NCI-H460 (cell line): Measurements from ENCODE around the gene SAMD4A. TPM values are rescaled to one million over a fixed set of nuclear protein-coding genes. Genes with fewer than 3 reads are reported as not detected.
"Not testable (repeated sequence)": the region's sequence is repeated elsewhere in the genome, so short reads cannot be mapped to it uniquely, and the experiment has no call there.

Experiments used
- DNase-seq: peaks from one replicate; pipeline ENCODE4 v3.0.0-alpha.2; 2016; ENCODE audit warnings: low read depth; ENCODE audit errors: extremely low read depth
- total RNA-seq: library from RNA; depleted of rRNA; stranded (reverse); fragments of >200 nt; shearing (Covaris generic); gene quantifications from 2 replicates; pipeline ENCODE4 v1.2.3, GENCODE V29; 2014

Gene SAMD4A
- total RNA-seq, 1 experiment from 2014 or later, result 23.4 TPM

DNA sequence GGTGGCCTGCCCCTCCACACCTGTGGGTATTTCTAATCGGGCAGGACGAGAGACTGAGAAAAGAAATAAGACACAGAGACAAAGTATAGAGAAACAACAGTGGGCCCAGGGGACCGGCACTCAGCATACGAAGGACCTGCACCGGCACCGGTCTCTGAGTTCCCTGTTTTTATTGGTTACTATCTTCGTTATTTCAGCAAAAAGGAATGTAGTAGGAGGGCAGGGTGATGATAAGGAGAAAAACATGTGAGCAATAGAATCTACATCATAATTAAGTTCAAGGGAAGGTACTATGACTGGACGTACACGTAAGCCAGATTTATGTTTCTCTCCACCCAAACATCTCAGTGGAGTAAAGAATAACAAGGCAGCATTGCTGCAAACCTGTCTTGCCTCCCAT, 185.7 kb downstream of the SAMD4A start:
- DNase-seq, result not testable (repeated sequence)

DNA sequence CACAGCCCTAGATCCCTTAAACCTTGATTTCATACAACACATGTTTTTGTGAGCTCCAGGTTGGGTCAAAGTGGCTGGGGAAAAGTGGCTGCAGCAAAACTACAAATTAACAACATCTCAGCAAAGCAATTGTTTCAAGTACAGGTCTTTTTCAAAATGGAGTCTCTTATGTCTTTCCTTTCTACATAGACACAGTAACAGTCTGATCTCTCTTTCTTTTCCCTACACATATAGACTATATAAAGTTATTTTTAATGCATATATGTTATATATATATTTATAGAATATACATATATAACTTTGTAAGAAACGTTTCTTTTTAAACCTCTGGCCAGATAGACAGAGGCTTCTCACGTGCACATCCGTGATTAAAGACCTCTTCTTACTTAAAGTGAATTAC, 186.5 kb downstream of the SAMD4A start:
- DNase-seq, result not testable (repeated sequence)

DNA sequence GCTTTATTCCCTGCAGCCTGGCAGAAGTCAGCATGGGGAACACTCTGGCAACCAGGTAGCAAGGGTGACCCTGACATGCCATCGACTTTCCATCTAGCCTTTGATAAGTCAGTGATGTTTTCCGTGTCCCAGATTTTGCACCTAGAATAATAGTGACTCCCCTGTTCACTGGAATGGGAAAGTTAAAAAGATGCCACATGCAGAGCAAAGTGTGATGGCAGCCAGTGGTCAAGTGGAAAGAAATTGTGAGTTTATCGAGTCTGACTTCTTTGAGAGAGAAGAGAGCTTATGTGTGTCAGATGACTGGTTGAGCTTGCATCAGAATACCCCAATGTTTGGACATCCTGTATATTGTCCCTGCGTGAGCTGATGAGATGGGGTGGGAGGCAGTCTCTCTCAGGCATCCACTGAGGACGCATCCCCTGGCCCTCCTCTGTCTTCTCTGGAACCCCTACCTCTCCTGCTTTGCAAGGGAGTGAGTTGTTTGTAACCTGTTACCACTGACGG, 187.2 kb downstream of the SAMD4A start:
- no peak for DNase-seq

DNA sequence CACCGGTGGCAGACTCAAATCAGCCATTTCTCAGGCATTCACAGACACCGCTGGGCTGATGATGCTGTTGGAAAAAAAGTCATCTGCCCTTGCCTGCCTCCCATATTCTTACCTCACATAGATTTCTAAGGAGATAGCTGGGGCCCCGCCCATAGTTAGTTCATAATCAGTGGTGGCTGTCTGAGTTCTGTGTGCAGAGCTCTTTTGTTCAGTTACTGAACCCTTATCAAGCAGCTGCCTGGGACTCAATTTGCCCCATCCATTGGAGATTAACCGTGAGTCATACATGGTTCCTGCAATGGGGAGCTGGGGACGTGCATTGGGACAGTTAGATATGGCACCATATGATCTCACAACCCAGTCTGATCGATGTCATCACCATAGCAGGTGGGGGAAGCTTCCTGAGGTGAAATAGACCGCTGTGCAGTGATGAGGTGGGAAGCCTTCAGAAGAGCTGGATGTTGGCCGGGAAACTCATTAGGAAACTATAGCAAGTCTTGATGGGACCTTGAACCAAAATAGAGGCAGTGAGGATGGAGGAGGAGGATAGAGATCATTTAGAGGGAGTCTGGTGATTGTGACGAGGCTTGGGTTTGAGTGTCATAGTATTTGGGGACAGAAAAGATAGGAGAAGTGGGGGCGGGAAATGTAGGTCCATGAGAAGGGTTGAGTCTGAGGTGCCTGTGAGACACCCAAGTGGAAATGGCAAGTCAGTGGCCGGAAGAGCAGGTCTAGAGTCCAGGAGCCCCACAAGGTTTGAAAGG, 187.9 kb downstream of the SAMD4A start:
- no peak for DNase-seq

DNA sequence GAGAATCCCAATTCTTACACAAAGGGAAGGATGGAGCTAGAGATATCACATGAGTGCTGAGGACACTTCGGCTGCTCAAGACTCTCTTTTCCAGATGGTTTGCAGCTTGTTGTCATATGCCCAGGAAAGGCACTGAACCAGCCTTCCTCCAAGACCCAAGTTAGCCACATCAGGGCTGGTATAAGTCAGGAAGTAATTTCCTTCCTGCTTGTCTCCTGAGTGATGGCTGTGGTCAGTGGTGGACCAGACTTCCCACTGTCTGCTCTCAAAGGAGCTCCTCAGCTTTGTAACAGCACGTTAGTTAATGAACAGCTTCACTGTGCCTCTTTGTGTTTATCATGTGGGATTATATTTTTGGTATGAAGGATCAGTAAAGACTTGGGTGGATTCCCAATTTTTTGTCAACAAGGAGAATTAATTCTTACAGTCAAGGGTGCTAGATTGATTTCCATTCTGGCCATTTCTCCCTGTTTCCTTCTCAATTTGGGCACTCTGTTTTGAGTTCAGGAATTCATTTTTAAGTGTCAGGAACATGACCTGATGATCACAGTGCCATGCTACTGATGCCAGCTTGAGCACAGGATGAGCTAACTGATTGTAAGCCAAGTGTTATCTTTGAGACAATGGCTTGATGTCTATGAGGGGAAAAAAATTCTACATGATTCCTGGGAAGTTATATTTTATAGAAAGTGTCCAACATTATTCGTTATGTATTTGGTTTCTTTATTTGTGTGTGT, 189.9 kb downstream of the SAMD4A start:
- no peak for DNase-seq

DNA sequence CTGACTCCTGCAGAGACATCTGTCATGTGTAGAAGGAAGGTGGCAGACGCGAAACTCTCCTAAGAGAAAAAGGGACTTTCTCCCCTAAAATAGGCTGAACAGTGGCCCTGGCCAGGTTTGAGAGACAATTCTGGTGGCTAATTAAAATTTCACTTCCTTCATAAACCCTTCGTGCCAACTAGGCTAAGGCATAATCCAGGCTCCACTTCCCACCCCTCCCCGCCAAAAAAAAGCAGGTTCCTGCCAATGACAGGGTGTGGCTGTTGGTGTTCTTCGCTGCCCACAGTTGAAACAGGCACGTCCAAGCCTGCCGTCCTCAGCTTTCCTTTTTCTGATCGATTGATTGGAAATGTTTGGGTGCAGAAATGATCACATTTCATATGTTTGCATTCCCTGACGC, 191.1 kb downstream of the SAMD4A start:
- no peak for DNase-seq

DNA sequence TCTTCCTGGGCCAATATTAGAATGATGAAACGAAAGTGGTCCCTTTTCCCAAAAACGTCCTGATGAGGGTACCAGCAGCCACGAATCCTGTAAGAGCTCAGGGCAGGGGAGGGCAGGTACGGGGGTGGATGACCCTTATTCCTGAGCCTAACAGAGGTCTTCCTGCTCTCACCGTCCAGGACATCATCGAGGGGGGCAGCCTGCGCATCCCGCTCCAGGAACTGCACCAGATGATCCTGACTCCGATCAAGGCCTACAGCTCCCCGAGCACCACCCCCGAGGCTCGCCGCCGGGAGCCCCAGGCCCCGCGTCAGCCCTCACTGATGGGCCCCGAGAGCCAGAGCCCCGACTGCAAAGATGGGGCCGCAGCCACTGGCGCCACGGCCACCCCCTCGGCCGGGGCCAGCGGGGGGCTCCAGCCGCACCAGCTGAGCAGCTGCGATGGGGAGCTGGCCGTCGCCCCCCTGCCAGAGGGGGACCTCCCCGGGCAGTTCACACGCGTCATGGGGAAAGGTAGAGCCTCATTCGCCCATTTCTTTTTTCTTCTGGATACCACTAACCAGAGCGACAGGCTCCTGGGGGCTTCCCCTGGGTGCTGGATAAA, 193.2 kb downstream of the SAMD4A start:
- DNase-seq, result no peak

DNA sequence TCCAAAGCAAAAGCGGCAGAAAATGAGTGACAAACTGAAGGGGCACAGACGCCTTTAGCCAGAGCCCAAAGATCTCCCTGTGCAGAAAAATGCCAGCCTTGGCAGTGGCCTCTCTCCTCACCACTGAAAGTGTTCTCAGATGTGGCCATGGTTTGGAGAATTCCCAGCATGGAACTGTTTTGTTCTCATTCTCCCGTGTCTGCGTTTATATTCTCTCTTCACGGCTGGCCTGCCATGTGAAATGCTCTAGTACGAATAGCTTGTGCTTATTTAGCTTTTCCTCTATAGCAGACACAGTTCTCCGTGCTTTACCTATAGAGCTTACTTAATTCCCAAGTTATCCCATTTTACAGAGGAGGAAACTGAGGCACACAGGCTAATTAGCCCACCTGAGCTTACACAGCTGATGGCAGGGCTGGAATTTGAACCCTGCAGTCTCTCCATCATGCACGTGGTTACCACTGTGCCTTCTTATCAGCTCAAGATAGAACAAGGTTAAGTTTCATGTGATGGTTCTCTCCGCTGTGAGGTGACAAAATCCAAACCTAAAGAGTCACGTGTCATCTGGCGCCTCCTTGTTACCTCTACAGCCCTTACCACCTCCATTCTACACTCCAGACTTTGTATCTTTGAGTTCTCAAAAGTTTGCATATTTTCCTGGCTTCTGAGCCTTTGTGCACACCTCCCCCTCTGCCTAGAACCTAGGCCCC, 194.1 kb downstream of the SAMD4A start:
- DNase-seq, result no peak

DNA sequence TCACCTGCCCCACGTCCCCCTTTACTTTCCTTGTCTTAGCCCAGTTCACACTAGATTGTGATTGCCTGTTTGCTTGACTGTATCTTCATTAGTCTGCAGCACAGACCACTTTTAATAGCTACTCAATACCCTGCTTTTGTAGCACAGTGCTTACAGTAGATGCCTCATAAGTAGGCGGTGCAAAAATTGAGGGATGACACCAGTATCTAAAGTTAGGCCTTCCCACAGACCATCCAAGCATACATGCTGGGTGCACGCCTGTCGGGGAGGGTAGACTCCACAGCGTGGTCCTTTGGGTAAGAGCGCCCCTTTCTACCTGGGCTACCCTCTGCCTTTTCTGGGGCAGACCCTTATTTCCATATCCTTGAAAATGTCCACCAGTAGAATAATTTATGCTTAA, 194.9 kb downstream of the SAMD4A start:
- no peak for DNase-seq

DNA sequence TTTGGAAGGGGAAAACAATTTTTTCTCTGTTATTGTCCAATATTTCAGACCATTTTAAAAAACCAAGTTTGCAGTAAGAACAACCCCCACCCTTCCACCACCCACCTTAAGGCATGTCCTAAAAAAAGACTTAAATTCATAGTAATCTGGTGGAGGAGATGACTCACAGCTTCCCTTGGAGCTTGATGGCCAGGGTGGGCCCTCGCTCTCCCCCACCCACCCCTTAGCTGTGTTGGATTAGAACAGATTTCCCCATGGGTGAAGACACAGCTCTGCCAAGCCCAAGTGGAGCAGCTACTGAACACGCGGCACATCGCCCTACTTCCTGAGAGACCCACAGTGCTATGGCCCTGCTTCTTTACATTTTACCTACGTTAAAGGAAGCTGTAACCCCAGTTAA, 195.4 kb downstream of the SAMD4A start:
- DNase-seq, result no peak

DNA sequence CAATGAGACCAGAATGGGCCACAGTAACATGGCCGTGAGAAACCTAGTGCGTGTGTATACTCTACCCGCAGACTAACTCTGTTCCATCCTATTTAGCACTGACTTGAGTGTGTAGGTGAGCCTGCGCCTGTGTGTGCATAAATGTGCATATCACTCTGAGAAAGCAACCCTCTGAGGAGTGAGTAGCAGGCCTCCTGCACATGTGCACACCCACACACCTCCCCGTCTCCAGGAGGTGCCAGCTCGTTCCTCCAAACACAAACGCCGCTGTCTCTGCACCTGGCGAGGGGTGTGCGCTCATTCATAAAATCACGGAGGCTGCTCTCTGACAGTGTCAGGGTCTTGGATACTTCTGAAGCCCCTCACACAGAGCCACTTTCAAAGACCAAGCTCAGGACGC, 196.8 kb downstream of the SAMD4A start:
- DNase-seq, result no peak

DNA sequence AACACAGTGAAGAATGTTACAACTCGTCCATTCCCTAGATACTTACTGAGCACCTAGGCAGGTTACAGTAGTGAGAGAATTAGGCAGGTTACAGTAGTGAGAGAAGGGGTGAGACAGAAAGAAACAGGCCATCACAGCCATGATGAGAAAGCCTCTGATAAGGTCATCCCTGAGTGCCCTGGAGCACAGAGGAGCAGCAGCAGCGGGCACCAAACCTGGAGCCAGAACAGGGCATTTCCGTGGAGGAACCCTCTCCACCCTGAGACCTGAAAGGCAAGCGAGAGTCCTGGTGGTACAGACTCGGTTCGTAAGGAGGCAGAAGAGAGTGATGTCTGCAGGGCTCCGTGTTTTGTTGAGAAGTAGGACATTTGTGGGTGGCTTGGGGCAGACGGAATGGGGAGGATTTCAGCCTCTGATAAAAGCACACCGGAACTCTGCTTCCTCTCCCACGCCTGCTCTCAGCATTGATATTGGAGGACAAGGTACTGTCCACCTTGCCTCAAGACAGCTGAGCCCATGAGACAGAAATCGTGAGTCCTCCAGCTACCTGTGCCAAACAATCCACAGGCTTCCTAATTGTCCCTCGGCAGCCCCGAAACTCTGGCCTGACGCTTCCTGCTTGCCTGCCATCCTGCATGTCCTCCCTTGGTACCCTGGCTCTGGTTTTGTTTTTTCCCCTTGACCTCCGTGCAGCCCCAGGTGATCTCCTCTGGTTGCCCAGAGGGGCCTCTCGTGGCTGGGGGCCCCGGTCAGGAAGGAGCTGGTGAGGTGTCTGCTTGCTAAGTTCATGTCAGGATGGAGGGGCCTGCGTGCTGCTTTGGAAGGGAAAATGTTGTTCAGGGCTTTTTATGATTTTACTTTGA, 199.6 kb downstream of the SAMD4A start:
- DNase-seq, result no peak

DNA sequence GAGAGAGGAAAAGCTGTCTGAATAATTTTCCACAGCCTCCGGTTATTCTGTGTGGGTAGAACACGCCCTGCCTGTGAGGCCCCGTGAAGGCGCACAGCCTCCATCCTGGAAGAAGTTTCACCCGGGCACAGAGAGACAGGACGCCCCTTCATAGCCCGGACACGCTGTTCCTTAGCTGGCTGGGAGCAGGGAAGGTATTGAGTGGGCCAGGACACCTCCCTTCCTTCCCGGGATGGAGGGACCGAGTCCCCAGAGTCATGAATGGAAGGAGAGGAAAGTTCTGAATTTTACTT, 200.2 kb downstream of the SAMD4A start:
- DNase-seq, result no peak

DNA sequence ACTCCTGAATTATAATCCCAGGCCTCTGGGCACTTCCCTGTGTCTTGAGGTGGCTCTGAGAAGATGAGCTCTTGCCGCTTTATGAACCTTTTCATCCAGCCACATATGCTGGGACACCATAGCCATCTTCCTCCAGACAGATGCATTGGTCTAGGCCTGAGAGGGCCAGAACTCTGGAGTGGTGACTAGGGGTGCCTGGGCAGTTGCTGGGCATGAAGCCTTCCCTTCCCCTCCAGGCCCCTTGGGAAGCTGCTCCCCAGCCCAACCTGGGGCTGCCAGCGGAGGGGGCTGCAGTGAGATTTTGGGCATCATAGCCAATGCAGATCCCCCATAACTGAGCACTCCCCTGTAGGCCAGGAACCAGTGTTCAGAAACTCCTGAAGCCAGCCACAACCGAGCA, 200.5 kb downstream of the SAMD4A start:
- DNase-seq, result no peak

DNA sequence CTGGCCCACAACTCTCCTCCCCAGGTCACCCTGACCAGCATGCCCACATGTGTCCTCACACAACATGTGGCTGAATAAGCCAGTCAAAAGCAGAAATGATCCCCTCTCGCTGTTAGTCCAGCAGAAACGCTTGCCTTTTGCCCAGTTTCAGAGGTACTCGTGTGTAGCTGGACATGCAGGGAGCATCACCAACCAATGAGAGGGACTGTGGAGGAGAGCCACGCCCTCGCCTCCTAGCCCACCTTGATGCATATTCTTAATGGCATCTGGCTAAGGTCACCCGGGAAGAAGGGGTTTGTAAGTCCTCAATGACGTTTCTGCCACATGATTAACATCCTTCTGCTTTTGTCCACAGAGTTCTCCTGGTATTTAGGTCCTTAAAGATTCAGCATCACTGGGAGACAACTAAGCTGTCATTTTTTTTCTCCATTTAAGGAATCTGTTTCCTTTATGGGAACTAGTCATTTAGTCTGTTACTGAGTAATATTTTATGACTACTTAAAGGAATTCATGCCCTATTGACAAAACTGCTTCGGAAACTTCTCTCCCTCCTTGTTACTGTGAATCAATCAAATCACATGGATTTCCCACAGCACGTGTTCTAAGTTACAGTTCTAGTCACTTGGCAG, 201.7 kb downstream of the SAMD4A start:
- DNase-seq, result no peak

DNA sequence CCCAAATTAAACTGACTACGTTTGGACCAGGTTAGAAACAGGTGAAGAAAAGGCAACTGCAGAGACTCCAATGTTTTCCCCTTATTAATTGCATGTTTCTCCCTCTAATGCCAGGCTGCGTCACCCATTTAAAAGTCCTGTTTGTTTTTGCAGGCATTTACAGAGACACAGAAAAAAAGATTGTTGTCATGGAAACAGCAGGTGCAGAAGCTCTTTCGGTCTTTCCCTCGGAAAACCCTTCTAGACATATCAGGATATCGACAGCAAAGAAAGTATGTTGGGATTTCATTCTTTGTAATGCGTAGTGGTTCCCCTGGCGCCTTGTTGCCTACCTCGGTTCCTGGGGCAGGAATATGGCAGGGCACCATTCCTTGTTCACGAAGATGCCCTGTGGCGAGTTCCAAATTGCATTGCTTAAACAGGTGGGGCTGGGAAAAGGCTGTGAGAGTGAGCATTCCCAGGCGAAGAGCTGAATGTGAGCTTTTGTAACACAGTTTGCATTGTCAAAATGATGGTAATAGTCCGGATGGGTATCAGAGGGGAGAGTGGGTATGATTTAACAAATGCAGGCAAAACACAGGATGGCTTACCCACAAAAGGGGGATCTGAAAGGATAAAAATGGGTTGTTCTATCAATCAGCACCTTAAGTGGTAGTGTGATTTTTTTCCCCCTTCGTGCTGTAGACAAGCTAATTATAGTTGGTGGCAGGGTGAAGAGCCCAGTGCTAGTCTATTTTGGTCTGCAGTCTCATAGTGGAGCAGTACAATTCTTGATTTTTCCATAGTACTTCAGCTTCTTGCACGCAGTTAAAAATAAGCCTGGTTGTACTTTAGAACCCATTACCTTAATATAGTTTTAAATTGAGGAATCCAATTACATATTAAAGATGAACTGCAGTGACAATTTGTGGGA, 203.3 kb downstream of the SAMD4A start:
- no peak for DNase-seq

DNA sequence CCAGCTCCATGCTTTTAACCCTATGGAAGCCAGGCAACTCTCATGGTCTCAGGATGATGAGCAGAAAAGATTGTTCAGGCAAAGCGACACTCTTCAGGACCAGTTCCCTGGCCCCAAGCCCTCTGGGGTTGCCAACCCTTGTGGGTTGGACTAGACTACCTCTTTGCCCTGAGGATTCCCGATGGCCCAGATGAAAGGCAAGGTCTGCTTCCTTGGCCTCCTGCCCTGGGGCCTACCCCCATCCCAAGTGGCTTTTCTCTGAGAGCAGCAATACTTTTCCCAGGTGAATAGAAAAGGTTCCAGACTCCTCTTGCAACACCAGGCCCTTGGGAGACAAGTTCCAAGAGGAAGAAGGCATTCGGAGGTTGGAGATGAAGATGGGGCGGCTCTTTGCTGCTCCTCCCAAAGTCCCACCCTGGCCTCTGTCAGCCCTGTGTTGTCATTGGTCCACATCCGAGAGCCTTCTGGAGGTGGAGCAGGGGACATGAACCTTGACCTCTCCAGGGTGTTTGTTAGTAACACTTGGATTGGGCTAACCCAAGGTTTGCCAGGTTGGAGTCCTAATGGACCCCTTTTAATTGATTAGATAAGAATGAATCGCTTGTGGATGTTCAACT, 204.6 kb downstream of the SAMD4A start:
- no peak for DNase-seq

DNA sequence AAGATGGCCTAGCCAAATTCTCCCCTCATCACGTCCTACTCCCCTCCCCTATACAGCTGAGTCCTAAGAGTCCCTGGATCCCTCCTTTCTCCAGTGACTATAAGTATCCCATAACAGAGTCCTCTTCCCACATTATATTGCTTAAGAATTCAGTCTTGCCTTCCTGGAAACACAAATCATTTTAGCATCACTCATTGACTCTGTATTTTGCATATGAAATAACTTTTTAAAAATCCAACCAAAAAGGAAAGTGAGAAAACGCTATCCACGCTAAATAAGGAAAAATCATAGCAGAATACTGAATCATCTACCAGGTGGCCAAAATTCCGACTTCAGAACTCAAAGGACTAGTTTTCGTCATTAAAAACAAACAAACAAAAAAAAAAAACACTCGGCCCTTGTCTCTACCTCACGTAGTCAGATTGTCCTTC, 205.5 kb downstream of the SAMD4A start:
- no peak for DNase-seq
